Measurements from ENCODE around the gene SPATA24. TPM values are rescaled to one million over a fixed set of nuclear protein-coding genes. Genes with fewer than 3 reads are reported as not detected.
"Not testable (repeated sequence)": the region's sequence is repeated elsewhere in the genome, so short reads cannot be mapped to it uniquely, and the experiment has no call there.

Gene SPATA24
- total RNA-seq, 1 donor = 1.3 TPM

DNA sequence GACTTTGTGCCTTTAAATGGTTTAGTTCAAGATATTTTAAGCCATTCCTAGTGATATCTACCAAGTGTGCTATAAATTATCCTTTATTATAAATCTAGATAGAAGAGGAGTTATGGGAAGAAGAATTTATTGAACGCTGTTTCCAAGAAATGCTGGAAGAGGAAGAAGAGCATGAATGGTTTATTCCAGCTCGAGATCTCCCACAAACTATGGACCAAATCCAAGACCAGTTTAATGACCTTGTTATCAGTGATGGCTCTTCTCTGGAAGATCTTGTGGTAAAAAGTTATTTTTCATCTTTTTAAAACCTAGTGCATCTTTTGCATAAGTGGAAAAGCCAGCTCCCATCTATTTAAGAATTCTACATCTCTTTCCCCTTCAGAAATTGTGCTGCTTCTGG lies 39.4 kb downstream of the SPATA24 start:
- H3K4me3 ChIP-seq (ENCODE audit: low read length) = no peak overlapping the region
- no peaks in the 10 kb centered on the region for H3K4me1 ChIP-seq (ENCODE audit: insufficient read depth, low read length)
- H3K9me3 ChIP-seq (ENCODE audit: low read depth, low read length) = no peaks in the 10 kb centered on the region
- no peaks in the 10 kb centered on the region for H3K27me3 ChIP-seq (ENCODE audit: insufficient read depth, low read length)

GRCh38 chr5:139363937-139364336 lies 40.0 kb downstream of the SPATA24 start:
- Histone ChIP-seq H3K9me3 (ENCODE audit: low read depth, low read length) (no peaks in the 10 kb centered on the region), H3K4me1 (ENCODE audit: insufficient read depth, low read length) (no peaks in the 10 kb centered on the region), H3K4me3 (ENCODE audit: low read length) (no peak overlapping the region), H3K27me3 (ENCODE audit: insufficient read depth, low read length) (no peaks in the 10 kb centered on the region)

- Histone ChIP-seq H3K4me1 (ENCODE audit: insufficient read depth, low read length) (no peaks in the 10 kb centered on the region), H3K4me3 (ENCODE audit: low read length) (no peak overlapping the region), H3K9me3 (ENCODE audit: low read depth, low read length) (no peaks in the 10 kb centered on the region), H3K27me3 (ENCODE audit: insufficient read depth, low read length) (no peaks in the 10 kb centered on the region)
Observed at GRCh38 chr5:139361835-139362429, 42.0 kb downstream of the SPATA24 start.

DNA sequence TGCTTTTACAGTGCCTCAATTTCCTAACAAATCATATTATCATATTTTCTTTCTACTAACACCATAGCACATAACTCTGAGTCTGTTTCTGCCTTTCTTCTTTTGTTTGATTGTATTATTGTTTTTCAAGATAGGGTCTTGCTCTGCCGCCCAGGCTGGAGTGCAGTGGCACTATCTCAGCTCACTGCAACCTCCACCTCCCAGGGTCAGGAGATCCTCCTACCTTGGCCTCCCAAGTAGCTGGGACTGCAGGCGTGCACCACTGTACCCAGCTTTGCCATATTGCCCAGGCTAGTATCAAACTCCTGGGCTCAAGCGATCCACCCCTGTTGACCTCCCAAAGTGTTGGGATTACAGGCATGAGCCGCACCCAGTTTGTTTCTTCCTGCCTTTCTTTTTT lies 43.5 kb downstream of the SPATA24 start:
- no peaks in the 10 kb centered on the region for H3K9me3 ChIP-seq (ENCODE audit: low read depth, low read length)
- H3K4me1 ChIP-seq (ENCODE audit: insufficient read depth, low read length) = no peaks in the 10 kb centered on the region
- H3K4me3 ChIP-seq (ENCODE audit: low read length) = no peak overlapping the region
- no peaks in the 10 kb centered on the region for H3K27me3 ChIP-seq (ENCODE audit: insufficient read depth, low read length)

DNA sequence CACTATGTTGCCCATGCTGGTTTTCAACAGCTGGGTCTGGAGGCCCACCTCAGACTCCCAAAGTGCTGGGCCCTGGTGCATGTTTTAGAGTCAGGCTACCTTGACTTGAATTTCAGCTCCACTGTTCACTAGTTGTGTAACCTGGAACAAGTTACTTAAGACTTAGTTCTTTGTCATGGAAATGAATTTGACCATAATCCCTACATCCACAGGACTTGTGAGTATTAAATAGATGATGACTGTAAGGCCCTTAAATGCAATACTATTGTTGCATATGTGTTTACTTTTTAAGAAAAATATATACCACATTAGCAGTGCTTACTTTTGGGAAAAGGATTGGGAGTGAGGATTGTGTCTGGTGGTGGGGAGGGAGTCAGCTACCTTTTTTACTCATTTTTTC lies 45.8 kb downstream of the SPATA24 start:
- Histone ChIP-seq H3K27me3 (ENCODE audit: insufficient read depth, low read length) (no peaks in the 10 kb centered on the region), H3K4me1 (ENCODE audit: insufficient read depth, low read length) (no peaks in the 10 kb centered on the region), H3K9me3 (ENCODE audit: low read depth, low read length) (no peaks in the 10 kb centered on the region), H3K4me3 (ENCODE audit: low read length) (no peak overlapping the region)

- not testable (repeated sequence) for H3K4me1 ChIP-seq (ENCODE audit: insufficient read depth, low read length); H3K27me3 ChIP-seq (ENCODE audit: insufficient read depth, low read length); H3K9me3 ChIP-seq (ENCODE audit: low read depth, low read length); H3K4me3 ChIP-seq (ENCODE audit: low read length)
Observed at GRCh38 chr5:139355900-139356299, 48.0 kb downstream of the SPATA24 start.

DNA sequence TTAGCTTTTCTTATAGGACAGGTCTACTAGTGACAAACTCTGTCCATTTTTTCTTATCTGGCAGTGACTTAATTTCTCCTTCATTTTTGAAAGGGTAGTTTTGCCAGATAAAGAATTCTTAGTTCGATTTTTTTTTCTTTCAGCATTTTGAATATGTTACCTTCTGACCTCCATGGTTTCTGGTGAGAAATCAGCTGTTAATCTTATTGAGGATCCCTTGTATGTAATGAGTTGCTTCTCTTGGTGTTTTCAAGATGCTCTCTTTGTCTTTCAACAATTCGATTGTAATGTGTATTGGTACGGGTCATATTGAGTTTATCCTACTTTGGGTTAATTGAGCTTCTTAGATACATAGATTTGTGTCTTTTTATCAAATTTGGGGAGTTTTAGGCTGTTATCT lies 49.7 kb downstream of the SPATA24 start:
- Histone ChIP-seq H3K4me3 (ENCODE audit: low read length) (no peak overlapping the region), H3K9me3 (ENCODE audit: low read depth, low read length) (no peaks in the 10 kb centered on the region), H3K27me3 (ENCODE audit: insufficient read depth, low read length) (no peaks in the 10 kb centered on the region), H3K4me1 (ENCODE audit: insufficient read depth, low read length) (no peaks in the 10 kb centered on the region)

DNA sequence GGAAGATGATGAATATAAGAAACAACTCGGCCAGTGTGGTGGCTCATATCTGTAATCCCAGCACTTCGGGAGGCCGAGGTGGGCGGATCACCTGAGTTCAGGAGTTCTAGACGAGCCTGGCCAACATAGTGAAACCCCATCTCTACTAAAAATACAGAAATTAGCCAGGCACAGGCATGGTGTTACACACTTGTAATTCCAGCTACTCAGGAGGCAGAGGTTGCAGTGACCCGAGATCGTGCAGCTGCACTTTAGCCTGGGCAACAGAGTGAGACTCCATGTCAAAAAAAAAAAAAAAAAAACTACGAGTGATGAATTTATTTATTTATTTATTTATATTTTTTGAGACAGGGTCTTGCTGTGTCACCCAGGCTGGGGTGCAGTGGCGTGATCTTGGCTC lies 56.0 kb downstream of the SPATA24 start:
- H3K27me3 ChIP-seq (ENCODE audit: insufficient read depth, low read length); H3K4me3 ChIP-seq (ENCODE audit: low read length); H3K9me3 ChIP-seq (ENCODE audit: low read depth, low read length): not testable (repeated sequence)
- peaks cover 28% of the 10 kb centered on the region for H3K4me1 ChIP-seq (ENCODE audit: insufficient read depth, low read length)

Other genes with a start within 250 kb of the SPATA24 start
- gene SIL1, start 205.7 kb downstream of the SPATA24 start, total RNA-seq = 12.4 TPM
- gene MATR3, start 110.3 kb downstream of the SPATA24 start, total RNA-seq = 691 TPM
- gene PAIP2, start 62.2 kb downstream of the SPATA24 start, total RNA-seq = 129 TPM
- not detected for gene SLC23A1, start 20.8 kb downstream of the SPATA24 start, total RNA-seq
- 2.9 TPM for gene MZB1, start 14.2 kb downstream of the SPATA24 start, total RNA-seq
- gene PROB1, start 9.0 kb downstream of the SPATA24 start, total RNA-seq = 0.21 TPM
- gene DNAJC18, start 35.4 kb upstream of the SPATA24 start, total RNA-seq = 2.2 TPM
- not detected for gene ECSCR, start 58.7 kb upstream of the SPATA24 start, total RNA-seq
- gene SMIM33, start 66.9 kb upstream of the SPATA24 start, total RNA-seq = not detected
- 38.4 TPM for gene STING1, start 78.7 kb upstream of the SPATA24 start, total RNA-seq
- 81.5 TPM for gene UBE2D2, start 157.2 kb upstream of the SPATA24 start, total RNA-seq
- 82.8 TPM for gene CXXC5, start 244.3 kb upstream of the SPATA24 start, total RNA-seq

All from mononuclear cell (primary cell).